HepG2 (cell line): ENCODE results near the gene LARP1. TPM values are rescaled to one million over a fixed set of nuclear protein-coding genes. Genes with fewer than 3 reads are reported as not detected.

Experiments
- AHR ChIP-seq: IDR thresholded peaks from 2 replicates; pipeline ENCODE4 v1.6.1; 2018; ENCODE audit warnings: missing genetic modification reagents, missing compliant biosample characterization
- BRD4 ChIP-seq: sonication (generic); formaldehyde crosslinking; IDR thresholded peaks from 2 replicates; pipeline ENCODE4 v1.4.0; 2020; ENCODE audit warnings: missing genetic modification reagents
- CAMTA2 ChIP-seq: sonication (generic); formaldehyde crosslinking; IDR thresholded peaks from 2 replicates; pipeline ENCODE4 v1.4.0; 2020; ENCODE audit warnings: mild to moderate bottlenecking, missing genetic modification reagents, borderline replicate concordance
- EP300 ChIP-seq, 3 experiments: sonication (generic) in 1 of 3; formaldehyde crosslinking in 1 of 3; IDR thresholded peaks; 2 replicates each; pipeline versions ENCODE4 v1.5.1 to v1.6.1; 2011 to 2020; ENCODE audit warnings: low read depth in 2 of 3, low read length in 2 of 3, borderline replicate concordance in 1 of 3, improper control_type of control experiment in 1 of 3, mild to moderate bottlenecking in 1 of 3, missing genetic modification reagents in 1 of 3, moderate library complexity in 1 of 3
- HOXD1 ChIP-seq: sonication (generic); formaldehyde crosslinking; IDR thresholded peaks from 2 replicates; pipeline ENCODE4 v1.5.0; 2020; ENCODE audit warnings: missing genetic modification reagents
- KLF12 ChIP-seq: sonication (generic); formaldehyde crosslinking; IDR thresholded peaks from 2 replicates; pipeline ENCODE4 v1.4.0; 2020; ENCODE audit warnings: missing genetic modification reagents, borderline replicate concordance
- KLF9 ChIP-seq: IDR thresholded peaks from 2 replicates; pipeline ENCODE4 v1.6.1; 2016; ENCODE audit warnings: low read depth
- MAFF ChIP-seq: IDR thresholded peaks from 2 replicates; pipeline ENCODE4 v1.6.1; 2011; ENCODE audit warnings: low read depth, low read length, improper control_type of control experiment
- NFE2L2 ChIP-seq: fragments of 150-350 bp; IDR thresholded peaks from 2 replicates; pipeline ENCODE4 v1.6.1; 2014; ENCODE audit warnings: low read length
- NONO ChIP-seq, 2 experiments: fragments of 450-650 bp in 1 of 2; sonication (generic) in 1 of 2; formaldehyde crosslinking in 1 of 2; IDR thresholded peaks in 1 of 2; conservative IDR thresholded peaks in 1 of 2; 2 replicates each; pipeline versions ENCODE4 v1.6.1 to v1.8.0; 2017 to 2022; ENCODE audit warnings: mild to moderate bottlenecking in 1 of 2, missing genetic modification reagents in 1 of 2, moderate library complexity in 1 of 2
- NR2F1 ChIP-seq, 2 experiments: fragments of 450-650 bp in 1 of 2; formaldehyde crosslinking in 1 of 2; IDR thresholded peaks; 2 replicates each; pipeline versions ENCODE4 v1.5.0 to v1.6.1; 2016 to 2020; ENCODE audit warnings: mild to moderate bottlenecking in 1 of 2, missing compliant biosample characterization in 1 of 2, missing genetic modification reagents in 1 of 2, moderate library complexity in 1 of 2
- RFXAP ChIP-seq: sonication (generic); formaldehyde crosslinking; IDR thresholded peaks from 2 replicates; pipeline ENCODE4 v1.4.0; 2020; ENCODE audit warnings: missing genetic modification reagents, borderline replicate concordance
- SALL2 ChIP-seq: sonication (generic); formaldehyde crosslinking; IDR thresholded peaks from 2 replicates; pipeline ENCODE4 v1.8.1; 2023; ENCODE audit warnings: mild to moderate bottlenecking, missing genetic modification reagents, inconsistent platforms
- SOX6 ChIP-seq, 2 experiments: fragments of 450-650 bp in 1 of 2; sonication (generic) in 1 of 2; formaldehyde crosslinking in 1 of 2; IDR thresholded peaks; 2 replicates each; pipeline versions ENCODE4 v1.4.0 to v1.6.1; 2017 to 2020; ENCODE audit warnings: antibody characterized with exemption in 1 of 2, mild to moderate bottlenecking in 1 of 2, missing genetic modification reagents in 1 of 2
- SP4 ChIP-seq: sonication (generic); formaldehyde crosslinking; IDR thresholded peaks from 2 replicates; pipeline ENCODE4 v1.8.1; 2023; ENCODE audit warnings: mild to moderate bottlenecking, missing genetic modification reagents
- TBL1XR1 ChIP-seq: fragments of 150-350 bp; IDR thresholded peaks from 2 replicates; pipeline ENCODE4 v1.6.1; 2014; ENCODE audit warnings: borderline replicate concordance, low read length; ENCODE audit not compliant: partially characterized antibody
- TEAD3 ChIP-seq: optimal IDR thresholded peaks from 2 replicates; pipeline ENCODE3; 2016; ENCODE audit warnings: borderline replicate concordance
- ZNF180 ChIP-seq: sonication (generic); formaldehyde crosslinking; IDR thresholded peaks from 2 replicates; pipeline ENCODE4 v1.4.0; 2020; ENCODE audit warnings: low read depth, missing genetic modification reagents, borderline replicate concordance
- ZNF205 ChIP-seq: IDR thresholded peaks from 2 replicates; pipeline ENCODE4 v1.6.1; 2018; ENCODE audit warnings: missing biosample characterization, missing genetic modification reagents
- ZNF232 ChIP-seq: sonication (generic); formaldehyde crosslinking; IDR thresholded peaks from 2 replicates; pipeline ENCODE4 v1.4.0; 2020; ENCODE audit warnings: missing genetic modification reagents, borderline replicate concordance
- ZNF251 ChIP-seq: sonication (generic); formaldehyde crosslinking; IDR thresholded peaks from 2 replicates; pipeline ENCODE4 v1.9.0; 2021; ENCODE audit warnings: mild to moderate bottlenecking, missing genetic modification reagents
- ZNF282 ChIP-seq: fragments of 450-650 bp; IDR thresholded peaks from 2 replicates; pipeline ENCODE4 v1.6.1; 2018; ENCODE audit not compliant: partially characterized antibody
- ZNF446 ChIP-seq: sonication (generic); formaldehyde crosslinking; IDR thresholded peaks from 2 replicates; pipeline ENCODE4 v1.5.0; 2020; ENCODE audit warnings: mild to moderate bottlenecking, missing genetic modification reagents
- ZNF737 ChIP-seq: sonication (generic); formaldehyde crosslinking; IDR thresholded peaks from 2 replicates; pipeline ENCODE4 v1.5.0; 2020; ENCODE audit warnings: missing genetic modification reagents, mild to moderate bottlenecking, borderline replicate concordance
- ZNF782 ChIP-seq: sonication (generic); formaldehyde crosslinking; IDR thresholded peaks from 2 replicates; pipeline ENCODE4 v1.4.0; 2020; ENCODE audit warnings: missing genetic modification reagents, mild to moderate bottlenecking, borderline replicate concordance
- polyA plus RNA-seq, 8 experiments: library from polyadenylated mRNA; depleted of rRNA in 3 of 8; stranded (reverse) in 7 of 8; unstranded in 1 of 8; fragments of >200 nt; fragmentation: Illumina TruSeq in 4 of 8; extraction: Trizol in 4 of 8; gene quantifications; 2 replicates each; pipeline versions ENCODE4 v1.2.1 to v1.2.3, GENCODE V29; 2011 to 2016; ENCODE audit warnings: low read depth in 4 of 8, missing spikeins in 1 of 8, mixed read lengths in 1 of 8; ENCODE audit not compliant: insufficient read depth in 1 of 8
- total RNA-seq, 5 experiments: library from RNA; depleted of rRNA; stranded (reverse); fragments of >200 nt; fragmentation: Illumina TruSeq; extraction: Trizol; gene quantifications; 2 replicates each; pipeline ENCODE4 v1.2.3, GENCODE V29; 2016; ENCODE audit warnings: low read depth in 1 of 5
- TF ChIP-seq, protein P1 (sequence below): sonication (generic); formaldehyde crosslinking; IDR thresholded peaks from 2 replicates; pipeline ENCODE4 v1.5.0; 2020; ENCODE audit warnings: mild to moderate bottlenecking, missing genetic modification reagents
- TF ChIP-seq, protein P2 (sequence below): sonication (generic); formaldehyde crosslinking; IDR thresholded peaks from 2 replicates; pipeline ENCODE4 v1.4.0; 2020; ENCODE audit warnings: missing genetic modification reagents
- TF ChIP-seq, protein P3 (sequence below): sonication (generic); formaldehyde crosslinking; IDR thresholded peaks from 2 replicates; pipeline ENCODE4 v1.4.0; 2020; ENCODE audit warnings: mild to moderate bottlenecking, missing genetic modification reagents
- TF ChIP-seq, protein P4 (sequence below): sonication (generic); formaldehyde crosslinking; IDR thresholded peaks from 2 replicates; pipeline ENCODE4 v1.8.0; 2022; ENCODE audit warnings: mild to moderate bottlenecking, missing genetic modification reagents, moderate library complexity

LARP1 gene
- total and polyA plus RNA-seq, 2 of the 13 experiments (the other 11 are each of a cell fraction or from before 2014, with no cell fraction given) = 45.2 to 61.4 TPM

DNA sequence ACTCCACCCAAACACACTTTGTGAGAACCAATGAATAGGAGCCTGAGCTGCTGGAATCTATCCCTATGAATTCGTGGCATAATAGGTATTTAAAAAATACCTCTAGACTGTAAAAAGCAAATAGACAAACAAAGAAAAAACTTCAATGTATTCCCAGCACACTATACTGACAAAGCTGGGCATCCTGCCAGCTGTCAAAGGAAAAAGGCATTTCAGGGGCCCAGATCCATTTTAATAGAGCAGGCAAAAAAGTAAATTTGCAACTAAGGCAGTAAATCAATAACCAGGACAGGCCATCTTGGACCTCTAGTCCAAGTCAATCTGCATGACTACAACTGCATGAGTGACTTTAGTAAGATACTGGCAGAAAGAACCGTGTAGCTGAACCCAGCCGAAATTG lies 25.6 kb upstream of the LARP1 start (continued):
- TF ChIP-seq, protein P1, sequence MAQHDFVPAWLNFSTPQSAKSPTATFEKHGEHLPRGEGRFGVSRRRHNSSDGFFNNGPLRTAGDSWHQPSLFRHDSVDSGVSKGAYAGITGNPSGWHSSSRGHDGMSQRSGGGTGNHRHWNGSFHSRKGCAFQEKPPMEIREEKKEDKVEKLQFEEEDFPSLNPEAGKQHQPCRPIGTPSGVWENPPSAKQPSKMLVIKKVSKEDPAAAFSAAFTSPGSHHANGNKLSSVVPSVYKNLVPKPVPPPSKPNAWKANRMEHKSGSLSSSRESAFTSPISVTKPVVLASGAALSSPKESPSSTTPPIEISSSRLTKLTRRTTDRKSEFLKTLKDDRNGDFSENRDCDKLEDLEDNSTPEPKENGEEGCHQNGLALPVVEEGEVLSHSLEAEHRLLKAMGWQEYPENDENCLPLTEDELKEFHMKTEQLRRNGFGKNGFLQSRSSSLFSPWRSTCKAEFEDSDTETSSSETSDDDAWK (CRISPR knock-in tag) = no peak
- TF ChIP-seq ZNF205 (CRISPR knock-in tag) = no peak
- no peak for TF ChIP-seq ZNF737 (CRISPR knock-in tag)
- no peak for TF ChIP-seq ZNF446 (CRISPR knock-in tag)
- no peak for TF ChIP-seq ZNF782 (CRISPR knock-in tag)
- no peak for TF ChIP-seq CAMTA2 (CRISPR knock-in tag)
- no peak for TF ChIP-seq KLF9 (CRISPR knock-in tag)
- no peak for TF ChIP-seq RFXAP
- no peak for TF ChIP-seq NONO (IDR thresholded peaks at IDR 0.05)
- TF ChIP-seq NONO (CRISPR knock-in tag; conservative IDR thresholded peaks at IDR 0.05) = no peak
- no peak for TF ChIP-seq ZNF282
- TF ChIP-seq MAFF = peak; percentile 73
- TF ChIP-seq, protein P2, sequence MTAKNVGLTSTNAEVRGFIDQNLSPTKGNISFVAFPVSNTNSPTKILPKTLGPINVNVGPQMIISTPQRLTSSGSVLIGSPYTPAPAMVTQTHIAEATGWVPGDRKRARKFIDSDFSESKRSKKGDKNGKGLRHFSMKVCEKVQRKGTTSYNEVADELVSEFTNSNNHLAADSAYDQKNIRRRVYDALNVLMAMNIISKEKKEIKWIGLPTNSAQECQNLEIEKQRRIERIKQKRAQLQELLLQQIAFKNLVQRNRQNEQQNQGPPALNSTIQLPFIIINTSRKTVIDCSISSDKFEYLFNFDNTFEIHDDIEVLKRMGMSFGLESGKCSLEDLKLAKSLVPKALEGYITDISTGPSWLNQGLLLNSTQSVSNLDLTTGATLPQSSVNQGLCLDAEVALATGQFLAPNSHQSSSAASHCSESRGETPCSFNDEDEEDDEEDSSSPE (CRISPR knock-in tag) = no peak
- TF ChIP-seq EP300 (IDR thresholded peaks at IDR 0.05; ENCODE audit: low read depth in 2 of 2, low read length in 2 of 2) = peak in 1 of 2 experiments; percentile 59; a peak in 2 of 4 replicates
- no peak for TF ChIP-seq EP300 (CRISPR knock-in tag; IDR thresholded peaks at IDR 0.05; ENCODE audit: borderline replicate concordance)
- TF ChIP-seq, protein P3, sequence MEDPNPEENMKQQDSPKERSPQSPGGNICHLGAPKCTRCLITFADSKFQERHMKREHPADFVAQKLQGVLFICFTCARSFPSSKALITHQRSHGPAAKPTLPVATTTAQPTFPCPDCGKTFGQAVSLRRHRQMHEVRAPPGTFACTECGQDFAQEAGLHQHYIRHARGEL (CRISPR knock-in tag) = no peak
- TF ChIP-seq, protein P4, sequence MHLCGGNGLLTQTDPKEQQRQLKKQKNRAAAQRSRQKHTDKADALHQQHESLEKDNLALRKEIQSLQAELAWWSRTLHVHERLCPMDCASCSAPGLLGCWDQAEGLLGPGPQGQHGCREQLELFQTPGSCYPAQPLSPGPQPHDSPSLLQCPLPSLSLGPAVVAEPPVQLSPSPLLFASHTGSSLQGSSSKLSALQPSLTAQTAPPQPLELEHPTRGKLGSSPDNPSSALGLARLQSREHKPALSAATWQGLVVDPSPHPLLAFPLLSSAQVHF (CRISPR knock-in tag) = no peak
- TF ChIP-seq KLF12 (CRISPR knock-in tag) = no peak
- TF ChIP-seq NR2F1 (CRISPR knock-in tag; IDR thresholded peaks at IDR 0.05) = no peak
- TF ChIP-seq BRD4 (CRISPR knock-in tag) = no peak
- TF ChIP-seq ZNF251 (CRISPR knock-in tag) = no peak
- TF ChIP-seq ZNF232 = no peak
- TF ChIP-seq TEAD3 (CRISPR knock-in tag) = no peak
- no peak for TF ChIP-seq SALL2 (CRISPR knock-in tag)
- no peak for TF ChIP-seq SOX6 (IDR thresholded peaks at IDR 0.05)
- TF ChIP-seq SOX6 (CRISPR knock-in tag; IDR thresholded peaks at IDR 0.05) = peak; percentile 92
- TF ChIP-seq TBL1XR1 = no peak
- TF ChIP-seq HOXD1 (CRISPR knock-in tag) = no peak
- no peak for TF ChIP-seq SP4 (CRISPR knock-in tag)
- TF ChIP-seq AHR (CRISPR knock-in tag) = no peak
- no peak for TF ChIP-seq ZNF180
- TF ChIP-seq NFE2L2 = no peak
